Spleen (tissue), 11 donors: ENCODE data around the gene ZFYVE1. TPM values are rescaled to one million over a fixed set of nuclear protein-coding genes. Genes with fewer than 3 reads are reported as not detected.

ENCODE experiments used
- DNase-seq: peaks from one replicate; pipeline ENCODE4 v3.0.0-alpha.2; 2020
- H3K27ac ChIP-seq, 8 donors: fragments of 200-600 bp; sonication (generic) in 7 of 8; 1 replicate in 4 of 8; 2 replicates in 4 of 8; pipeline versions ENCODE4 v1.5.0 to v1.8.0; 2016 to 2021; ENCODE audit warnings: inconsistent platforms in 4 of 8, mild to moderate bottlenecking in 4 of 8, moderate library complexity in 1 of 8
- H3K27me3 ChIP-seq, 7 donors: fragments of 200-600 bp; sonication (generic) in 6 of 7; replicated peaks in 1 of 7; 1 replicate in 4 of 7; 2 replicates in 3 of 7; pipeline versions ENCODE4 v1.5.0 to v1.8.0; 2016 to 2021; ENCODE audit warnings: inconsistent platforms in 3 of 7, mild to moderate bottlenecking in 1 of 7
- H3K36me3 ChIP-seq, 6 donors: fragments of 200-600 bp; sonication (generic) in 5 of 6; 1 replicate in 4 of 6; 2 replicates in 2 of 6; pipeline versions ENCODE4 v1.5.0 to v1.8.0; 2016 to 2021; ENCODE audit warnings: inconsistent platforms in 2 of 6
- H3K4me1 ChIP-seq, 6 donors: fragments of 200-600 bp; sonication (generic) in 5 of 6; 1 replicate in 3 of 6; 2 replicates in 3 of 6; pipeline versions ENCODE4 v1.5.0 to v1.8.0; 2016 to 2021; ENCODE audit warnings: inconsistent platforms in 3 of 6
- H3K4me3 ChIP-seq, 8 donors: fragments of 200-600 bp; sonication (generic) in 7 of 8; 1 replicate in 4 of 8; 2 replicates in 4 of 8; pipeline versions ENCODE4 v1.5.0 to v1.8.0; 2016 to 2021; ENCODE audit warnings: inconsistent platforms in 4 of 8, mild to moderate bottlenecking in 4 of 8, moderate library complexity in 2 of 8
- H3K9me3 ChIP-seq, 8 donors: fragments of 200-600 bp; sonication (generic) in 7 of 8; 1 replicate in 4 of 8; 2 replicates in 4 of 8; pipeline versions ENCODE4 v1.5.0 to v1.8.0; 2016 to 2021; ENCODE audit warnings: inconsistent platforms in 4 of 8
- POLR2A ChIP-seq, 3 donors: fragments of 450-650 bp; IDR thresholded peaks; one replicate each; pipeline ENCODE4 v1.5.1; 2017; ENCODE audit warnings: antibody characterized with exemption in 3 of 3, mild to moderate bottlenecking in 1 of 3
- POLR2AphosphoS5 ChIP-seq, 3 donors: sonication (generic); formaldehyde crosslinking; IDR thresholded peaks; one replicate each; pipeline ENCODE4 v1.5.1; 2017; ENCODE audit warnings: antibody characterized with exemption in 3 of 3
- WGBS, 5 donors: extraction: QIAGEN DNeasy Blood & Tissue Kit in 3 of 5; methylation state at CpG; one replicate each; pipeline versions ENCODE4 v1.1.5 to v1.1.7; 2013 to 2018; 5-methylcytosine and 5-hydroxymethylcytosine counted together
- intact Hi-C: fragments of 100-400 bp; cut with DNase I; formaldehyde crosslinking; loops from one replicate; pipeline ENCODE4 v1.15.0; 2023; ENCODE audit warnings: low total_unique reads
- polyA plus RNA-seq, 3 donors: library from polyadenylated mRNA; stranded (reverse); fragments of 200-250 nt; gene quantifications; one replicate each; pipeline ENCODE4 v1.2.1, GENCODE V29; 2013
- small RNA-seq, 4 donors: library from RNA; depleted of rRNA; stranded (forward); fragments of <200 nt; gene quantifications; one replicate each; pipeline ENCODE3, GENCODE V24; 2016
- total RNA-seq, 7 donors: library from RNA; depleted of rRNA in 3 of 7; stranded (reverse); fragments of >200 nt in 3 of 7; fragmentation: NEBNext Ultra II Directional in 4 of 7; extraction: Animal tissue kit (Norgen Biotek cat#: 25700) in 4 of 7; gene quantifications; one replicate each; pipeline versions ENCODE4 v1.1.0 to v1.2.1, GENCODE V29; 2016 to 2021
- TF ChIP-seq, protein P1 (sequence below), 11 experiments: fragments of 200-600 bp in 7 of 11; fragments of 450-650 bp in 4 of 11; sonication (generic) in 4 of 11; IDR thresholded peaks in 8 of 11; conservative IDR thresholded peaks in 3 of 11; 1 replicate in 7 of 11; 2 replicates in 4 of 11; pipeline versions ENCODE4 v1.4.0 to v1.8.0; 2016 to 2021; ENCODE audit warnings: antibody characterized with exemption in 11 of 11, inconsistent platforms in 4 of 11, mild to moderate bottlenecking in 1 of 11
- donor health status: healthy with polysubstance abuse.
- donor health status: DM: no; HTN: no; CAD: no; lungs with moderate emphysema.
- donor health status: DM: no; HTN: no; CAD: no.
- donor health status: Bipolar disorder and iron deficiency.
- donor health status: healthy.
- donor health status: DM: no; HTN: no; CAD: no.
- donor health status: DM: yes; HTN: yes; CAD: no.

The ZFYVE1 gene
- total and polyA plus RNA-seq, 10 donors: 2.8 to 23.3 (median 19.2) TPM

DNA sequence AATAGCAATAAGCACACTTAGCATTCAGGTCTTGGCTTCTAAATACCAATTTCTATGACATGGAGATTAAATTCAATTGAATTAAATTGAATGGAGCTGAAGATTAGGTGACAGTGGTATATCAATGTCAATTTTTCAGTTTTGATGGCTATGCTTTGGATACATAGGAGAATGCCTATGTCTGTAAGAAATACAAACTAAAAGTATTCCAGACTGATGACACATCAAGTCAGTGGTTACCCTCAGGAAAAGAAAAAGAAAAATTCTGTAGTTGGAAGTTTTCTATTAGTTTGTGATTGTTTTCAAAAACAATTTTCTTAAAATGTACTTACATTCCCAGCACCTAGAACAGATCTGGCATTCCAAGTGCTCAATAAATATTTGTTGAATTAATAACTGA lies 105.5 kb downstream of the ZFYVE1 start:
- TF ChIP-seq POLR2A (IDR thresholded peaks at IDR 0.05): no peak
- TF ChIP-seq, protein P1, sequence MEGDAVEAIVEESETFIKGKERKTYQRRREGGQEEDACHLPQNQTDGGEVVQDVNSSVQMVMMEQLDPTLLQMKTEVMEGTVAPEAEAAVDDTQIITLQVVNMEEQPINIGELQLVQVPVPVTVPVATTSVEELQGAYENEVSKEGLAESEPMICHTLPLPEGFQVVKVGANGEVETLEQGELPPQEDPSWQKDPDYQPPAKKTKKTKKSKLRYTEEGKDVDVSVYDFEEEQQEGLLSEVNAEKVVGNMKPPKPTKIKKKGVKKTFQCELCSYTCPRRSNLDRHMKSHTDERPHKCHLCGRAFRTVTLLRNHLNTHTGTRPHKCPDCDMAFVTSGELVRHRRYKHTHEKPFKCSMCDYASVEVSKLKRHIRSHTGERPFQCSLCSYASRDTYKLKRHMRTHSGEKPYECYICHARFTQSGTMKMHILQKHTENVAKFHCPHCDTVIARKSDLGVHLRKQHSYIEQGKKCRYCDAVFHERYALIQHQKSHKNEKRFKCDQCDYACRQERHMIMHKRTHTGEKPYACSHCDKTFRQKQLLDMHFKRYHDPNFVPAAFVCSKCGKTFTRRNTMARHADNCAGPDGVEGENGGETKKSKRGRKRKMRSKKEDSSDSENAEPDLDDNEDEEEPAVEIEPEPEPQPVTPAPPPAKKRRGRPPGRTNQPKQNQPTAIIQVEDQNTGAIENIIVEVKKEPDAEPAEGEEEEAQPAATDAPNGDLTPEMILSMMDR (IDR thresholded peaks at IDR 0.05 in 8 of 11, conservative IDR thresholded peaks at IDR 0.05 in 3 of 11): no peak
- no peak for TF ChIP-seq POLR2AphosphoS5 (IDR thresholded peaks at IDR 0.05)
- Histone ChIP-seq H3K27me3 (peaks cover 0 to 18% (median 0%) of the 10 kb centered on the region in 7 donors), H3K4me3 (no peak overlapping the region), H3K27ac (no peak overlapping the region), H3K36me3 (no peaks in the 10 kb centered on the region), H3K9me3 (no peaks in the 10 kb centered on the region), H3K4me1 (peaks cover 0 to 10% (median 6%) of the 10 kb centered on the region in 6 donors)
- DNase-seq: no peak
- intact Hi-C loops: no loop called here

DNA sequence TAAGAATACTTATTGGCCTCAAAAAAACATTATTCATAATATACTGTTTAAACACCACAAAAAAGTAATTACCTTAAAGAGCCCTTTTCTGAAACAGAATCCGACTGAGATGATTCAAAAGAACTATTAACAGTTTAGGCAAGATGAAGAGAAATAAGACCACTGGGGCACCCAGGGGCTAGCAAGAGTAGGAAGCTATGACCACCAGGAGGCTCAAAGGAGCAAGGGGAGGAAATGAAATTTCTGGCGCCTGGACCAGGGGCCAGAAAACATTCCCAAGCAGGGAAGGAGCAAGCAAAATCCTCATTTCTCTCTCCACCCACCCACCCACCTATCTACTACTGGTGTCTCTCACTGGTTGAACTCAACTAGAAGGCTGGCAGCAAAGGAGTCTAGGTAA lies 106.9 kb downstream of the ZFYVE1 start:
- 67 to 81% (median 74%) methylated on average over 2 of the region's 2 CpGs for WGBS, 5 donors
- H3K4me1 ChIP-seq: no peaks in the 10 kb centered on the region
- H3K27me3 ChIP-seq: peaks cover 0 to 18% (median 0%) of the 10 kb centered on the region in 7 donors
- no peak for DNase-seq
- no peaks in the 10 kb centered on the region for H3K36me3 ChIP-seq
- TF ChIP-seq, protein P1 (IDR thresholded peaks at IDR 0.05 in 8 of 11, conservative IDR thresholded peaks at IDR 0.05 in 3 of 11): no peak
- TF ChIP-seq POLR2AphosphoS5 (IDR thresholded peaks at IDR 0.05): no peak
- TF ChIP-seq POLR2A (IDR thresholded peaks at IDR 0.05): no peak
- H3K9me3 ChIP-seq: no peaks in the 10 kb centered on the region
- no peak overlapping the region for H3K27ac ChIP-seq
- no peak overlapping the region for H3K4me3 ChIP-seq
- intact Hi-C loops: no loop called here

Small RNAs within 50 kb of the gene (small RNA-seq; reads per million reads assigned to genes)
- gene RN7SL586P: 0 reads per million in 4 donors

Other genes starting within 250 kb of the ZFYVE1 start
- gene DPF3, start 133.0 kb downstream of the ZFYVE1 start, total RNA-seq: 1 to 10 TPM; 2.5 to 8.9 (median 3.5) TPM
- 1 to 10 TPM in 2 of 3 donors, under 1 TPM in 1; 0.76 to 1.2 (median 1.1) TPM for gene DPF3, start 133.0 kb downstream of the ZFYVE1 start, polyA plus RNA-seq
- gene DCAF4, start 100.6 kb downstream of the ZFYVE1 start, total RNA-seq: 10 to 100 TPM; 10.3 to 25.0 (median 14.1) TPM
- gene DCAF4, start 100.6 kb downstream of the ZFYVE1 start, polyA plus RNA-seq: 10 to 100 TPM in 1 of 3 donors, 1 to 10 TPM in 2; 7.7 to 10.6 (median 7.8) TPM
- 100 to 1,000 TPM in 1 of 7 donors, 10 to 100 TPM in 6; 74.8 to 108 (median 92.8) TPM for gene RBM25, start 31.4 kb upstream of the ZFYVE1 start, total RNA-seq
- gene RBM25, start 31.4 kb upstream of the ZFYVE1 start, polyA plus RNA-seq: 10 to 100 TPM; 28.1 to 55.3 (median 40.4) TPM
- gene PSEN1, start 109.4 kb upstream of the ZFYVE1 start, total RNA-seq: 10 to 100 TPM; 36.7 to 74.7 (median 52.6) TPM
- gene PSEN1, start 109.4 kb upstream of the ZFYVE1 start, polyA plus RNA-seq: 10 to 100 TPM; 15.9 to 21.9 (median 16.9) TPM
- 10 to 100 TPM; 25.7 to 57.2 (median 49.3) TPM for gene PAPLN, start 210.4 kb upstream of the ZFYVE1 start, total RNA-seq
- gene PAPLN, start 210.4 kb upstream of the ZFYVE1 start, polyA plus RNA-seq: 10 to 100 TPM; 20.3 to 24.4 (median 21.7) TPM